ENCODE results near the gene RFX4.

- TF ChIP-seq, protein P1, sequence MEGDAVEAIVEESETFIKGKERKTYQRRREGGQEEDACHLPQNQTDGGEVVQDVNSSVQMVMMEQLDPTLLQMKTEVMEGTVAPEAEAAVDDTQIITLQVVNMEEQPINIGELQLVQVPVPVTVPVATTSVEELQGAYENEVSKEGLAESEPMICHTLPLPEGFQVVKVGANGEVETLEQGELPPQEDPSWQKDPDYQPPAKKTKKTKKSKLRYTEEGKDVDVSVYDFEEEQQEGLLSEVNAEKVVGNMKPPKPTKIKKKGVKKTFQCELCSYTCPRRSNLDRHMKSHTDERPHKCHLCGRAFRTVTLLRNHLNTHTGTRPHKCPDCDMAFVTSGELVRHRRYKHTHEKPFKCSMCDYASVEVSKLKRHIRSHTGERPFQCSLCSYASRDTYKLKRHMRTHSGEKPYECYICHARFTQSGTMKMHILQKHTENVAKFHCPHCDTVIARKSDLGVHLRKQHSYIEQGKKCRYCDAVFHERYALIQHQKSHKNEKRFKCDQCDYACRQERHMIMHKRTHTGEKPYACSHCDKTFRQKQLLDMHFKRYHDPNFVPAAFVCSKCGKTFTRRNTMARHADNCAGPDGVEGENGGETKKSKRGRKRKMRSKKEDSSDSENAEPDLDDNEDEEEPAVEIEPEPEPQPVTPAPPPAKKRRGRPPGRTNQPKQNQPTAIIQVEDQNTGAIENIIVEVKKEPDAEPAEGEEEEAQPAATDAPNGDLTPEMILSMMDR (IDR thresholded peaks at IDR 0.05): no peak
- TF ChIP-seq, protein P2, sequence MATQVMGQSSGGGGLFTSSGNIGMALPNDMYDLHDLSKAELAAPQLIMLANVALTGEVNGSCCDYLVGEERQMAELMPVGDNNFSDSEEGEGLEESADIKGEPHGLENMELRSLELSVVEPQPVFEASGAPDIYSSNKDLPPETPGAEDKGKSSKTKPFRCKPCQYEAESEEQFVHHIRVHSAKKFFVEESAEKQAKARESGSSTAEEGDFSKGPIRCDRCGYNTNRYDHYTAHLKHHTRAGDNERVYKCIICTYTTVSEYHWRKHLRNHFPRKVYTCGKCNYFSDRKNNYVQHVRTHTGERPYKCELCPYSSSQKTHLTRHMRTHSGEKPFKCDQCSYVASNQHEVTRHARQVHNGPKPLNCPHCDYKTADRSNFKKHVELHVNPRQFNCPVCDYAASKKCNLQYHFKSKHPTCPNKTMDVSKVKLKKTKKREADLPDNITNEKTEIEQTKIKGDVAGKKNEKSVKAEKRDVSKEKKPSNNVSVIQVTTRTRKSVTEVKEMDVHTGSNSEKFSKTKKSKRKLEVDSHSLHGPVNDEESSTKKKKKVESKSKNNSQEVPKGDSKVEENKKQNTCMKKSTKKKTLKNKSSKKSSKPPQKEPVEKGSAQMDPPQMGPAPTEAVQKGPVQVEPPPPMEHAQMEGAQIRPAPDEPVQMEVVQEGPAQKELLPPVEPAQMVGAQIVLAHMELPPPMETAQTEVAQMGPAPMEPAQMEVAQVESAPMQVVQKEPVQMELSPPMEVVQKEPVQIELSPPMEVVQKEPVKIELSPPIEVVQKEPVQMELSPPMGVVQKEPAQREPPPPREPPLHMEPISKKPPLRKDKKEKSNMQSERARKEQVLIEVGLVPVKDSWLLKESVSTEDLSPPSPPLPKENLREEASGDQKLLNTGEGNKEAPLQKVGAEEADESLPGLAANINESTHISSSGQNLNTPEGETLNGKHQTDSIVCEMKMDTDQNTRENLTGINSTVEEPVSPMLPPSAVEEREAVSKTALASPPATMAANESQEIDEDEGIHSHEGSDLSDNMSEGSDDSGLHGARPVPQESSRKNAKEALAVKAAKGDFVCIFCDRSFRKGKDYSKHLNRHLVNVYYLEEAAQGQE (IDR thresholded peaks at IDR 0.05; ENCODE audit: insufficient read depth in 1 of 2, low read depth in 2 of 2, low read length in 1 of 2): no peak
- no peak for TF ChIP-seq POLR2AphosphoS5 (IDR thresholded peaks at IDR 0.05; ENCODE audit: low read depth, low read length)
Measured at GRCh38 chr12:106764220-106764619, 181.4 kb downstream of the RFX4 start.

All from Panc1 (cell line).